ENCODE results near the gene PFKL. TPM values are rescaled to one million over a fixed set of nuclear protein-coding genes. Genes with fewer than 3 reads are reported as not detected.

PFKL gene
- polyA plus RNA-seq, 2 of the 4 experiments (the other 2 are of a cell fraction), result 23.2 to 38.7 TPM

DNA sequence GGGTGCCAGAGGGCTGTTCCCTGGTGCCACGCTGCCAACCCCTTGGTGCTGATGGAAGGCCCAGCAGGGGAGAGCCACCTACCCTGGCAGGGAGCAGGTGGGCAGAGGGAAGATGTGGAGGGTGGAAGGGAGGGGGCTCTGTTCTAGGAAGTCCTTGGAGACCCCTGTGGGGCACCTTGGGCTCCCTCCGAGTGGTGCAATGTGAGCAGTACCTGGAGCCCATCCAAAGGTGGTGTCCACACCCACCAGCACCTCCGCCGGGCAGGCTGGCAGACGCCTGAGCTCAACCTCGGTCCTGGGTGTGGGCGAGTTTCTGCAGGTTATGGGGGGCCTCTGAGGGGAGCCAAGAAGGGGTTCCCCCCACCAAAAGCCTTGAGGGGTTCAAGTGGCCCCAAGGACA is 26.8 kb upstream of the PFKL start:
- ChIA-PET POLR2A (no interaction called here), CTCF (no interaction called here)
- no peak for ATAC-seq
- H3K4me1 ChIP-seq, result no peaks in the 10 kb centered on the region
- 79% methylated on average over 5 of the region's 7 CpGs for WGBS (ENCODE audit: missing lambda C conversion rate)
- no peak for DNase-seq (ENCODE audit: low read depth in 1 of 2, low spot score in 1 of 2)
- H3K9me3 ChIP-seq, result no peaks in the 10 kb centered on the region
- no peak for FAIRE-seq
- TF ChIP-seq FOXS1 (CRISPR knock-in tag; IDR thresholded peaks at IDR 0.05) (no peak), JUNB (IDR thresholded peaks at IDR 0.05) (no peak), CHD2 (IDR thresholded peaks at IDR 0.05; ENCODE audit: low read length, partially characterized antibody) (no peak), MAFK (IDR thresholded peaks at IDR 0.05; ENCODE audit: partially characterized antibody) (no peak), MYC (IDR thresholded peaks at IDR 0.05; ENCODE audit: borderline replicate concordance, low read length) (no peak), ZSCAN20 (CRISPR knock-in tag; IDR thresholded peaks at IDR 0.05) (no peak), JUN (IDR thresholded peaks at IDR 0.05) (no peak), NR3C1 (IDR thresholded peaks at IDR 0.05) (no peak), ZC3H11A (IDR thresholded peaks at IDR 0.05) (no peak), TP53 (CRISPR knock-in tag; IDR thresholded peaks at IDR 0.05) (no peak), HEYL (CRISPR knock-in tag; IDR thresholded peaks at IDR 0.05) (no peak), HOXB5 (CRISPR knock-in tag; IDR thresholded peaks at IDR 0.05) (no peak), EHMT2 (IDR thresholded peaks at IDR 0.05; ENCODE audit: low read depth) (no peak), GATA3 (IDR thresholded peaks at IDR 0.05; ENCODE audit: borderline replicate concordance) (no peak), POLR2AphosphoS2 (conservative IDR thresholded peaks at IDR 0.05; ENCODE audit: low read length) (no peak), RAD21 (conservative IDR thresholded peaks at IDR 0.05 in 1 of 2, IDR thresholded peaks at IDR 0.05 in 1 of 2) (no peak)
- TF ChIP-seq, protein P1, sequence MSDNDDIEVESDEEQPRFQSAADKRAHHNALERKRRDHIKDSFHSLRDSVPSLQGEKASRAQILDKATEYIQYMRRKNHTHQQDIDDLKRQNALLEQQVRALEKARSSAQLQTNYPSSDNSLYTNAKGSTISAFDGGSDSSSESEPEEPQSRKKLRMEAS (IDR thresholded peaks at IDR 0.05), result no peak
- TF ChIP-seq, protein P2, sequence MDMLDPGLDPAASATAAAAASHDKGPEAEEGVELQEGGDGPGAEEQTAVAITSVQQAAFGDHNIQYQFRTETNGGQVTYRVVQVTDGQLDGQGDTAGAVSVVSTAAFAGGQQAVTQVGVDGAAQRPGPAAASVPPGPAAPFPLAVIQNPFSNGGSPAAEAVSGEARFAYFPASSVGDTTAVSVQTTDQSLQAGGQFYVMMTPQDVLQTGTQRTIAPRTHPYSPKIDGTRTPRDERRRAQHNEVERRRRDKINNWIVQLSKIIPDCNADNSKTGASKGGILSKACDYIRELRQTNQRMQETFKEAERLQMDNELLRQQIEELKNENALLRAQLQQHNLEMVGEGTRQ (IDR thresholded peaks at IDR 0.05), result no peak
- TF ChIP-seq, protein P3, sequence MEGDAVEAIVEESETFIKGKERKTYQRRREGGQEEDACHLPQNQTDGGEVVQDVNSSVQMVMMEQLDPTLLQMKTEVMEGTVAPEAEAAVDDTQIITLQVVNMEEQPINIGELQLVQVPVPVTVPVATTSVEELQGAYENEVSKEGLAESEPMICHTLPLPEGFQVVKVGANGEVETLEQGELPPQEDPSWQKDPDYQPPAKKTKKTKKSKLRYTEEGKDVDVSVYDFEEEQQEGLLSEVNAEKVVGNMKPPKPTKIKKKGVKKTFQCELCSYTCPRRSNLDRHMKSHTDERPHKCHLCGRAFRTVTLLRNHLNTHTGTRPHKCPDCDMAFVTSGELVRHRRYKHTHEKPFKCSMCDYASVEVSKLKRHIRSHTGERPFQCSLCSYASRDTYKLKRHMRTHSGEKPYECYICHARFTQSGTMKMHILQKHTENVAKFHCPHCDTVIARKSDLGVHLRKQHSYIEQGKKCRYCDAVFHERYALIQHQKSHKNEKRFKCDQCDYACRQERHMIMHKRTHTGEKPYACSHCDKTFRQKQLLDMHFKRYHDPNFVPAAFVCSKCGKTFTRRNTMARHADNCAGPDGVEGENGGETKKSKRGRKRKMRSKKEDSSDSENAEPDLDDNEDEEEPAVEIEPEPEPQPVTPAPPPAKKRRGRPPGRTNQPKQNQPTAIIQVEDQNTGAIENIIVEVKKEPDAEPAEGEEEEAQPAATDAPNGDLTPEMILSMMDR (IDR thresholded peaks at IDR 0.05), result no peak
- TF ChIP-seq, protein P4, sequence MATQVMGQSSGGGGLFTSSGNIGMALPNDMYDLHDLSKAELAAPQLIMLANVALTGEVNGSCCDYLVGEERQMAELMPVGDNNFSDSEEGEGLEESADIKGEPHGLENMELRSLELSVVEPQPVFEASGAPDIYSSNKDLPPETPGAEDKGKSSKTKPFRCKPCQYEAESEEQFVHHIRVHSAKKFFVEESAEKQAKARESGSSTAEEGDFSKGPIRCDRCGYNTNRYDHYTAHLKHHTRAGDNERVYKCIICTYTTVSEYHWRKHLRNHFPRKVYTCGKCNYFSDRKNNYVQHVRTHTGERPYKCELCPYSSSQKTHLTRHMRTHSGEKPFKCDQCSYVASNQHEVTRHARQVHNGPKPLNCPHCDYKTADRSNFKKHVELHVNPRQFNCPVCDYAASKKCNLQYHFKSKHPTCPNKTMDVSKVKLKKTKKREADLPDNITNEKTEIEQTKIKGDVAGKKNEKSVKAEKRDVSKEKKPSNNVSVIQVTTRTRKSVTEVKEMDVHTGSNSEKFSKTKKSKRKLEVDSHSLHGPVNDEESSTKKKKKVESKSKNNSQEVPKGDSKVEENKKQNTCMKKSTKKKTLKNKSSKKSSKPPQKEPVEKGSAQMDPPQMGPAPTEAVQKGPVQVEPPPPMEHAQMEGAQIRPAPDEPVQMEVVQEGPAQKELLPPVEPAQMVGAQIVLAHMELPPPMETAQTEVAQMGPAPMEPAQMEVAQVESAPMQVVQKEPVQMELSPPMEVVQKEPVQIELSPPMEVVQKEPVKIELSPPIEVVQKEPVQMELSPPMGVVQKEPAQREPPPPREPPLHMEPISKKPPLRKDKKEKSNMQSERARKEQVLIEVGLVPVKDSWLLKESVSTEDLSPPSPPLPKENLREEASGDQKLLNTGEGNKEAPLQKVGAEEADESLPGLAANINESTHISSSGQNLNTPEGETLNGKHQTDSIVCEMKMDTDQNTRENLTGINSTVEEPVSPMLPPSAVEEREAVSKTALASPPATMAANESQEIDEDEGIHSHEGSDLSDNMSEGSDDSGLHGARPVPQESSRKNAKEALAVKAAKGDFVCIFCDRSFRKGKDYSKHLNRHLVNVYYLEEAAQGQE (IDR thresholded peaks at IDR 0.05), result no peak
- H3K27ac ChIP-seq, result no peak overlapping the region
- H3K4me2 ChIP-seq, result no peak overlapping the region
- H3K4me3 ChIP-seq, result no peak overlapping the region

DNA sequence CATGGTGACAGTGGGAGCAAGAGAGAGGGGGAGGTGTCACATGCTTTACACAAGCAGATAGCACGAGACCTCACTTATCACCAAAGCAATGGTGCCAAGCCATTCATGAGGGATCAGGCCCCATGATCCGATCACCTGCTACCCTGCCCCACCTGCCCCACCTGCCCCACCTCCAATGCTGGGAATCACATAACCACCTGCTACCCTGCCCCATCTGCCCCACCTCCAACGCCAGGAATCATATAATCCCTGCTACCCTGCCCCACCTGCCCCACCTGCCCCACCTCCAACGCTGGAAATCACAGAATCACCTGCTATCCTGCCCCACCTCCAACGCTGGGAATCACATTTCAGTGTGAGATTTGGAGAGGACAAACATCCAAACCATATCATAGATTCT is 24.8 kb upstream of the PFKL start:
- POLR2A ChIA-PET, result no interaction called here
- DNase-seq (ENCODE audit: low read depth in 1 of 2, low spot score in 1 of 2) (no peak), FAIRE-seq (no peak), ATAC-seq (no peak)
- WGBS (ENCODE audit: missing lambda C conversion rate), result 28% methylated on average over 4 of the region's 5 CpGs
- H3K4me1 ChIP-seq, result no peaks in the 10 kb centered on the region
- H3K27ac ChIP-seq, result no peak overlapping the region
- no peak overlapping the region for H3K4me3 ChIP-seq
- no peak overlapping the region for H3K4me2 ChIP-seq
- CTCF ChIA-PET, result no interaction called here
- H3K9me3 ChIP-seq, result no peaks in the 10 kb centered on the region
- TF ChIP-seq POLR2A (IDR thresholded peaks at IDR 0.05; ENCODE audit: low read length), result no peak
- TF ChIP-seq PHF8 (IDR thresholded peaks at IDR 0.05; ENCODE audit: borderline replicate concordance, low read depth), result no peak
- TF ChIP-seq RNF2 (IDR thresholded peaks at IDR 0.05; ENCODE audit: borderline replicate concordance, low read depth), result no peak
- TF ChIP-seq, protein P3 (IDR thresholded peaks at IDR 0.05), result no peak
- no peak for TF ChIP-seq RCOR1 (IDR thresholded peaks at IDR 0.05; ENCODE audit: low read depth, low read length)
- no peak for TF ChIP-seq HDAC2 (IDR thresholded peaks at IDR 0.05)
- TF ChIP-seq CBX8 (IDR thresholded peaks at IDR 0.05), result no peak
- TF ChIP-seq MAFK (IDR thresholded peaks at IDR 0.05; ENCODE audit: partially characterized antibody), result no peak
- no peak for TF ChIP-seq HOXB5 (CRISPR knock-in tag; IDR thresholded peaks at IDR 0.05)
- TF ChIP-seq CHD4 (IDR thresholded peaks at IDR 0.05; ENCODE audit: borderline replicate concordance), result no peak
- no peak for TF ChIP-seq FOSL2 (IDR thresholded peaks at IDR 0.05)
- TF ChIP-seq FOSL2 (CRISPR knock-in tag; IDR thresholded peaks at IDR 0.05), result no peak
- TF ChIP-seq CBX2 (IDR thresholded peaks at IDR 0.05; ENCODE audit: borderline replicate concordance, low read depth), result no peak
- TF ChIP-seq SREBF2 (IDR thresholded peaks at IDR 0.05), result no peak
- TF ChIP-seq RFX5 (IDR thresholded peaks at IDR 0.05), result no peak
- no peak for TF ChIP-seq RAD21 (conservative IDR thresholded peaks at IDR 0.05 in 1 of 2, IDR thresholded peaks at IDR 0.05 in 1 of 2)
- no peak for TF ChIP-seq JUNB (IDR thresholded peaks at IDR 0.05)
- no peak for TF ChIP-seq JUN (IDR thresholded peaks at IDR 0.05)
